Endothelial cell of umbilical vein (primary cell): ENCODE data around the gene TMEM121B. TPM values are rescaled to one million over a fixed set of nuclear protein-coding genes. Genes with fewer than 3 reads are reported as not detected.

ENCODE experiments used
- polyA plus RNA-seq, 4 experiments: library from polyadenylated mRNA; depleted of rRNA in 3 of 4; stranded (reverse) in 3 of 4; unstranded in 1 of 4; fragments of >200 nt; gene quantifications; 2 replicates each; pipeline versions ENCODE4 v1.2.1 to v1.2.3, GENCODE V29; 2011 to 2012; ENCODE audit warnings: missing spikeins in 1 of 4
- total RNA-seq: library from RNA; stranded (reverse); gene quantifications from 2 replicates; pipeline ENCODE4 v1.2.3, GENCODE V29; 2021

TMEM121B gene
- total and polyA plus RNA-seq, 2 donors (not counting 3 experiments of a cell fraction or from before 2014, with no cell fraction given) = 0.18 to 0.33 TPM

Other genes starting within 250 kb of the TMEM121B start
- not detected in 2 replicates for gene GAB4, start 113.1 kb downstream of the TMEM121B start, total RNA-seq
- gene GAB4, start 113.1 kb downstream of the TMEM121B start, polyA plus RNA-seq = not detected in 2 replicates
- gene IL17RA, start 36.4 kb downstream of the TMEM121B start, total RNA-seq = 13.0 and 19.0 TPM in 2 replicates
- gene IL17RA, start 36.4 kb downstream of the TMEM121B start, polyA plus RNA-seq = 19.3 and 22.9 TPM in 2 replicates
- gene HDHD5, start 37.9 kb upstream of the TMEM121B start, total RNA-seq = 28.1 and 29.1 TPM in 2 replicates
- 49.5 and 54.1 TPM in 2 replicates for gene HDHD5, start 37.9 kb upstream of the TMEM121B start, polyA plus RNA-seq
- gene ADA2, start 98.1 kb upstream of the TMEM121B start, total RNA-seq = 5.2 and 11.4 TPM in 2 replicates
- 11.0 and 11.8 TPM in 2 replicates for gene ADA2, start 98.1 kb upstream of the TMEM121B start, polyA plus RNA-seq
- 2.1 TPM in 1 of 2 replicates, not detected in the other for gene CECR2, start 248.1 kb upstream of the TMEM121B start, total RNA-seq
- gene CECR2, start 248.1 kb upstream of the TMEM121B start, polyA plus RNA-seq = 0.01 TPM in 1 of 2 replicates, not detected in the other